ENCODE results near the gene ITPKC. TPM values are rescaled to one million over a fixed set of nuclear protein-coding genes. Genes with fewer than 3 reads are reported as not detected.

ITPKC gene
- total RNA-seq, 1 experiment from 2014 or later, result 4.1 TPM

DNA sequence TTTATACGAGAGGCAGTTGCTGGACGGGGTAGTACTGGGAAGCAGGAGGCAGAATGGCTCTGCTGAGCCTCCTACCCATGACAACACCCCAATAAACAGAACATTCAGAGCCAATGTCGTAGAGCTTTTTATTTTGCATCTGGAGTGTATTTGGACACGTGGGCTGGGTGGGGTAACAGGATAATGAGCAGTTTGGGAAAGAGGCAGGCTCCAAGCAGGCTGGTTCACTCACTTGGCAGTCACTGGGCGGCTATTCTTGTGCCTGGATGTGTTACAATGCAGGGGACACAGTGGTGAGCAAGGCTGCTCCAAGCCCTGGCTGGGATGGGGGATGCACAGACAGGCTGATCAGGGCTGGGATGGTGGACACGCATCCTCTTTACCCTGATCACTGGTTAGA is 23.8 kb downstream of the ITPKC start:
- no peak for DNase-seq (ENCODE audit: low read depth)

DNA sequence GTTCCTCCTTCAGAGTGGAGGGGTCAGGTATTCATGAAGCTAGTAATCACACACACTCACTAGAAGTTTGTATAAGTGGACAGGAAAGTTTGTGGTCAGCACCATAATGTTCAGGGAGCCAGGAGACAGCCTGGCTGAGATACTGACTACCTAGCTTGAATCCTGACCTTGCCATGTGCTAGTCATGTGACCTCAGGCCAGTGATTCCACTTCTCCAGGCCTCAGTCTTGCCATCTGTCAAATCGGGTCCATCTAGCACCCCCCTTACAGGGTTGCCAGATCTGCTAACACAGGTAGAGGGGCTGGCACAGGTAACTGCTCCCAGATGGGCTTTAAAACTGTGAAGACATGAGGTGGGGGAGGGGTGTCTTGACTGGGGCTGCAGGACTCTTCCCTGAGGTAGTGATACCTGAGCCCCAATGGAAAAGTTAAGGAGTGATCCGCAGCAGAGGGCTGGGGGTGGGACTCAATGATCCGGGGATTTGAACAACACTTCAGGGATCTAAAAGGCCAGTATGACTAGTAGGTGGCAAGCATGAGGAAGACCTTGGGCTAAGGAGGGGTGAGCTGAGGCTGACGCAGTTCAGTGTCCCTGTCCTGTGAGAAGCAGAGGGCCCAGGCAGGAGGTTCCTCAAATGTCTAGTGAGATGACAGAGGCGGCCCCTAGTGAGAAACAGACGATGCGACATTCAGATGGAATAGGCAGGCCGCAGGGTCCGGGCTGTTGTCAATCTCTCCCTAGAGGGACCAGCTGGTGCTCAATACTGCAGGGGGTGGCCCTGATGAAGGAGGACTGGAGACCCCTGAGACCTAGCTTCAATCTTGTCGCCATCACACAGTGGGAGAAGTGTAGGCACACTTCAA is 24.8 kb downstream of the ITPKC start:
- no peak for DNase-seq (ENCODE audit: low read depth)

DNA sequence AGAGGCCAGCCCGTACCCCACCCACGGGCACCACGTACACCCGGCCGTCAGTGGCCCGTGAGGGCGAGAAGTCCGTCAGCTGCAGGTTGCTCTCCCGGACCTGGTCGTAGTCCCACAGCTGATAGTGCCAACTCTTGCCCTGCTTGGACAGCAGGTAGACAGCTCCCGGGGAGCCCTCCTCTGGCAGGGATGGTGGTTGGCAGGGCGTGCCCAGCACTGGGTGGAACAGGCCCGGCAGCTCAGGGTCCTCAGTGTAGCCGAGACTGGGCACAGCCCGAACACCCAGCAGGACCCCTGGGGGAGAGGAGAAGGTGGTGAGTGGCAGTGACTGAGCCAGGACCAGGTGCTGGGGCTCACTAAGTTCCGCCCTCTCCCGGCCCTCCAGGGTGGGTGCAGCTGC is 25.6 kb downstream of the ITPKC start:
- no peak for DNase-seq (ENCODE audit: low read depth)

DNA sequence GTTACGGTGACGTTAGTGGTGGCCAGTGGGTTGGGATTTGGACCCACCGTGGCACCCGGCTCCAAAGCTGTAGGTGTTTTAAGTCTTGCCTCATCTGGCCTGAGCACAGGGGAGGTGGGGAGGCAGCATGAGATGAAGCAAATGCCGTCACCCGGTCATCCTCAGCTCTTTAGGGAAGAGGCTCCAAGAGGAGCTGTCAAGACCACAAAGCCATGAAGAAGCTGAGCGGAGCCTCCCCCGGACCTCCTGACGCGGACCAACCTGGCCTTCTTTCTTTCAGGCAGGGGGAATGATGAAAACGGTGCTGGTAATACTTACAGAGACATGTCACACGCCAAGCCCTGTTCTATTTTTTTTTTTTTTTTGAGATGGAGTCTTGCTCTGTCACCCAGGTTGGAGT is 26.0 kb downstream of the ITPKC start:
- no peak for DNase-seq (ENCODE audit: low read depth)

DNA sequence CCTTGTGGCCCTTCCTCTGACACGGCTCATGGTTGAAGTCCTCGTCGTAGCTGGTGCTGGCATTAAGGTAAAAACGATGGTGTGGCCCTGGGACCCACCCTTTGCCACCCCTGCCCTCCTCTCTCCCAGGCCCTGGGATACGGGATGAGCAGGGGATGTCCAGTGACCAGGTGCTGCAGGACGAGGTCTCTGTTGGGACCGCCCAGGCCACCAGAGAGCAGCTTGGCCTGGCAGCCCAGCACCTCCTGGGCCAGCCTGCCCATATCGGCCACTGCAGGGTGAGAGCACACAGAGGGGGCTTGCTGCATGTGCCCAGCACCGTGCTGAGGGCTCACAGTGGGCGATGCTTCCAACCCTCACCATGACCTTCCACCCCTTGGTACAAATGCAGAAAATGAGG is 27.0 kb downstream of the ITPKC start:
- DNase-seq (ENCODE audit: low read depth), result no peak

DNA sequence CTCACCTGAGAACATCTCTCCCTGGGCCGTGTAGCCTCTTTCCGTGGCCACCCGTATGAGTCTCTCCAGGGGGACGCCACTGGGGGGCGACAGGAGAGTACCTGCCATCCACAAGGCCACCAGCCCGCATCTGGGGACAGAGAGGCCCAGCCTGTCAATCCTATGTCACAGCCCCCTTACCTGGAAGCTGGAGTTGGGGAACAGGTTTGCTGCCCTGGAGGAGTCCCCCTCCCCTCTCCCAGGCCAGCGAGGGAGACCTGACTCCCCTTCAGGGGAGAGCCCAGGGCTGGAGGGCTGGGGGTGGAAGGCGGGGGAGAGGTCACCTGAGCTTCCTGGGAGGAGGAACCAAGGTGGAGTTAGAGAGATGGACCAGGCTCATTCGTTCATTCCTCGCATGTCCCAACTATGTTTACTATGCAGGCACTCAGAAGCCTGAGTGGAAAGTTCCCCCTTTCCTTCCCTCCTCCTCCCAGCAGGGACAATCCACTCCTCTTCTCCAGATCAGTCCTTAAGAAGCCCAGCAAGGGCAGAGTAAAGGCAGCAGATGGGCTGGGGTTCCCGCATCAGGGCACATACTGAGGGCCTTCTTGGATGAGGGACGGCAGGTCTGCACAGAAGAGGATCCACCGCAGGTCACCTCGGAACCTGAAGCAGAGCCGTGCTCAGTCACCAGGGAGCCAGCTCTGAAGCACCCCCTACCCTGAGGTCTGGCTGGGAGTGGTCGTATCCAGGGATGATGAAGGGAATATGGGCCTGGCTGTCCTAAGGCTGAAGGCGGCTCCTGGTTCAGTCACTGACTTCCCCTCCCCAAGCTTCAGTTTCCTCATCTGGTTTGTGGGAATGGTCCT is 27.9 kb downstream of the ITPKC start:
- no peak for DNase-seq (ENCODE audit: low read depth)

DNA sequence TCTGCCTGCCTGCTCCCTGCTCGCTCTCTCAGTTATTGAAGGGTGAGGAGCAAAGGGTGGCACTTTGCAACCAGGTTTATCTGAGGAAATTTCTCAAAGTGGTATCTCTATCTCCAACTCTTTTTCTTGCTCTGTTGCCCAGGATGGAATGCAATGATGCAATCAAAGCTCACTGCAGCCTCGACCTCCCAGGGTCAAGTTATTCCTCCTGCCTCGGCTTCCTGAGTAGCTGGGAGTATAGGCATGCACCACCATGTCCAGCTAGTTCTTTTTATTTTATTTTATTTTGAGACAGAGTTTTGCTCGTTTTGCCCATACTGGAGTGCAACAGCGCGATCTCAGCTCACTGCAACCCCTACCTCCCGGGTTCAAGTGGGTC is 28.5 kb downstream of the ITPKC start:
- DNase-seq (ENCODE audit: low read depth), result no peak

DNA sequence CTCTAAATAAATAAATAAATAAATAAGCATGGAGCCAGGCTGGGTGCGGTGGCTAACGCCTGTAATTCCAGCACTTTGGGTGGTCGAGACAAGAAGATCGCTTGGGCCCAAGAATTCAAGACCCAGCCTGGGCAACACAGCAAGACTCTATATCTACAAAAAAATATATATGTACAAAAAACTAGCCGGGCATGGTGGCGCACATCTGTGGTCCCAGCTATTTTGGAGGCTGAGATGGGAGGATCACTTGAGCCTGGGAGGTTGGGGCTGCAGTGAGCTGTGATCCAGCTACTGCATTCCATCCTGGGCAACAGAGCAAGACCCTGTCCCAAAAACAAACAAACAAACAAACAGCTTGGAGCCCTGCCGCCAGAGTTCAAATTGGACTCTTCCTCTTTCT is 30.6 kb downstream of the ITPKC start:
- DNase-seq (ENCODE audit: low read depth), result no peak

DNA sequence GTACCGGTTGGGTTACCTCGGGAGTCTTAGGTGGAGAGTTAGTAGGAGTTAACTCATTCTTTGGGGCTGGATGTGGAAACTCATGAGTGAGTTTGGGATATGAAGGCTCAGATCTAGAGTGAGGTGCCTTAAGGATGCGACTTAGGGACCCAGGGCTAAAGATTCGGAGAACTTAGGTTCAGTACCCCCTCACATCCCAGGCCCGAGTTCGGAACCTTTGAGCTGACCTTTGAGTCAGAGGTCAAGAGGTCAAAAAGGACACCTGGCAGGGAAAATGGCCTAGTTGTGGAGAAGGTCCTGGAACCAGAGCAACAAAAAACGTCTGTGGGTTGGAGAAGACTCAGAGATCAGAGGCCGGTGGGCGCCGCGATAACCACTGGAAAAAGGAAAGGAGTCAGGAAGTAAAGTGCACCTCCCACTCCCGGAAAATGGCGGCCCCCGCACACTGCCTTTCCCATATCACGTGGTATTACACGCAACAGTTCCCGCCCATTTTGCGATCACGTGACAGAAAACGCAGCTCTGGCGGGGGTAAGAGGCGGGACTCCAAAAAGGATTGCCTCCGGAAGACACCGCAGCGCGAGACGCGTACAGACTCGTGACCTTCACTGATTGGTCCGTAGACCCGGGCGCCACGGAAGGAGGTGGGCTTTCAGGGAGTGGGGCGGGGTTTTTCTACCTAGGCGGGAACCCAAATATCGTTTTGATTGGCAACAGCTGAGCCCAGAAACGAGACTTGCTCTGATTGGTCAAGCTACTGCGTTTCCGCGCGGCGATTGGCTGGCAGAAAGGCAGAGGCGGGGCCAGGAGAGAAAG is 33.4 kb downstream of the ITPKC start, which contains the start of gene ACTMAP:
Gene ACTMAP (minus strand): TSS at position 420 of the 816 bp plus-strand sequence. CDS start 674 bp downstream, outside the sequence.
- DNase-seq (ENCODE audit: low read depth), result peak; percentile 100

DNA sequence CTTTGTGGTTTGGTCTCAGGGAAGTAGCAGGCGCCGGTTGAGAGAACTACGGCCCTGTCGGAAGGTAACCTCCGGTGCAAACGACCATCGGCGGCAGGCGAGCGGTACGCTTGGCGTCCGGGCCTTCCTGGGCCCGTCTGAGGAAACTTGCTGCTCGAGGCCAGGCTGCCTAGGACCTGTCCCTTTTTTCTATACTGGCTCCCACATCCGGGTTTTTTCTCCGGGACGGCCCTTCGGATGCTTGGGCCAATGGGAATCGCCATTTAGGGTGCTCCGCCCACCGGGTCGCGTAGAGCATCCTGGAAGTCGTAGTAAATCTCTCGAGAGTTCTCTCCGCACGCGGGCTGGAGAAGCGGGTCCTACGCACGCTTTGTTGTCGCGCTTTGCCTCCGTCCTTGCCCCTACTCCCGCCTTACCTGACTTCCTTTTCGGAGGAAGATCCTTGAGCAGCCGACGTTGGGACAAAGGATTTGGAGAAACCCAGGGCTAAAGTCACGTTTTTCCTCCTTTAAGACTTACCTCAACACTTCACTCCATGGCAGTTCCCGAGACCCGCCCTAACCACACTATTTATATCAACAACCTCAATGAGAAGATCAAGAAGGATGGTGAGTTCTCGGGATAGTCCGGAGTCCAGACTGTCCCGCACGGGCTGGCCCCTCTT is 34.1 kb downstream of the ITPKC start, which contains the start of gene SNRPA:
Gene SNRPA (plus strand): TSS at position 330 of the 664 bp plus-strand sequence. CDS start 206 bp downstream, at position 536.
- DNase-seq (ENCODE audit: low read depth), result peak; percentile 98

DNA sequence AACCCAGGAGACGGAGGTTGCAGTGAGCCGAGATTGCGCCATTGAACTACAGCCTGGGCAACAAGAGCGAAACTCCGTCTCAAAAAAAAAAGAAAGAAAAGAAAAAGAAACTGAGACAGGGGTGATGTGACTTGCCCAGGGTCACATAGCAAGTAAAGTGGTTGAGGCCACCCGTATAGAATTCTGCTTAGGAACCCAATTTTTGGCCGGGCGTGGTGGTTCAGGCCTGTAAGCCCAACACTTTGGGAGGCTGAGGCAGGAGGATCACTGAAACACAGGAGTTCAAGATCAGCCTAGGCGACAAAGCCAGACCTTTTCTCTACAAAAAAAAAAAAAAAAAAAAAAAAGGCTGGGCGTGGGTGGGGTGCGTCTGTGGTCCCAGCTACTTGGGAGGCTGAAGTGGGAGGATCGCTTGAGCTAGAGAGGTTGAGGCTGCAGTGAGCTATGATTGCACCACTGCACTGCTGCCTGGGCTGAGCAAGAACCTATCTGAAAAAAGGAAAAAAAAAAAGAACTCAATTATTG is 35.4 kb downstream of the ITPKC start:
- DNase-seq (ENCODE audit: low read depth), result no peak

DNA sequence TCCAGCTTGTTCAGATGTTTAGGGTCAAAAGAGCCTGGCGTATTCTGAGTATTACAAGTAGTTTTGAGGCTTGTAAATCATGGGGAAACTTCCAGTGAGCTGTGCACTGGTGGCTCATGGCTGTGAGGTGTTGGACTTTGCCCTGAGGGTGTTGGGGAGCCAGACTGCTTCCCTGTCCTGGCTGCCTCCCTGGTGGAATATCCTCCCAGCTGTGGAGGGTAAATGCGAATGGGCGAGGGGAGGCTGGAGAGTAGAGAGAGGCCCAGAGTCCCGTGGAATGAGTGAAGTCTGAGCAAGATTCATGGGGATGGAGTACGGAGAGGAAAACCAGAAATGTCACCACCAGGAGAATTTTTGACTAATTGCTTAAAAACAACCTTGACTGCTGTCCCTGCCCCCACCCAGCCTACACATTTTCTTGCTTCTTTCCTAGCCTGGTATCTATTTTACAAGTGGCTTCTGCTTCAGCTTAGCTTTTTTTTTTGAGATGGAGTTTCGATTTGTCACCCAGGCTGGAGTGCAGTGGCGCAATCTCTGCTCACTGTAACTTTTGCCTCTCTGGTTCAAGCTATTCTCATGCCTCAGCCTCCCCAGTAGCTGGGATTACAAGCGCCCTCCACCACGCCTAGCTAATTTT is 37.8 kb downstream of the ITPKC start:
- peak; percentile 63 for DNase-seq (ENCODE audit: low read depth)

DNA sequence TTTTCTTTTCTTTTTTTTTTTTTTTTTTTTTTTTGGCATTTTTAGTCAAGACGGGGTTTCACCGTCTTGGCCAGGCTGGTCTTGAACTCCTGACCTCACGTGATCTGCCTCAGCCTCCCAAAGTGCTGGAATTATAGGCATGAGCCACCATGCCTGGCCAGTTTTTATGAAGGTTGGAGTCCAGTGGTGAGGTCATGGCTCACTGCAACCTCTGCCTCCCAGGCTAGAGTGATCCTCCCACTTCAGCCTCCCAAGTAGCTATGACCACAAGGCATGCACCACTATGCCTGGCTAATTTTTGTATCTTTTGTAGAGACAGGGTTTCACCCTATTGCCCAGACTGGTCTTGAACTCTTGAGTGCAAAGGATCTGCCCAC is 38.3 kb downstream of the ITPKC start:
- no peak for DNase-seq (ENCODE audit: low read depth)

DNA sequence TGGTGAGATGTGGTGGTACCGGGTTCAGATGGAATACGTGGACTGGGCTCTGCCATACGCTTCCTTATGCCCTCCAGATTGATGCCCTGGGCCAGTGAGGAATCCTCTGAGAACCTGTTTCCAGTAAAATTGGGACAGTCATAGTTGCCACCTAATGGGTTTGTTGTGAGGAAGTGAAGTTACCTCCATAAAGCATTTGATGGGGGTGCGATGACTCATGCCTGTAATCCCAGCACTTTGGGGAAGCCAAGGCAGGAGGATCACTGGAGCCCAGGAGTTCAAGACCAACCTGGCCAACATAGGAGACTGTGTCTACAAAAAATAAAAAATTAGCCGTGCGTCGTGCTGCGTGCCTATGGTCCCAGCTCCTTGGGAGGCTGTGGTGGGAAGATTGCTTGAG is 38.9 kb downstream of the ITPKC start:
- DNase-seq (ENCODE audit: low read depth), result no peak

DNA sequence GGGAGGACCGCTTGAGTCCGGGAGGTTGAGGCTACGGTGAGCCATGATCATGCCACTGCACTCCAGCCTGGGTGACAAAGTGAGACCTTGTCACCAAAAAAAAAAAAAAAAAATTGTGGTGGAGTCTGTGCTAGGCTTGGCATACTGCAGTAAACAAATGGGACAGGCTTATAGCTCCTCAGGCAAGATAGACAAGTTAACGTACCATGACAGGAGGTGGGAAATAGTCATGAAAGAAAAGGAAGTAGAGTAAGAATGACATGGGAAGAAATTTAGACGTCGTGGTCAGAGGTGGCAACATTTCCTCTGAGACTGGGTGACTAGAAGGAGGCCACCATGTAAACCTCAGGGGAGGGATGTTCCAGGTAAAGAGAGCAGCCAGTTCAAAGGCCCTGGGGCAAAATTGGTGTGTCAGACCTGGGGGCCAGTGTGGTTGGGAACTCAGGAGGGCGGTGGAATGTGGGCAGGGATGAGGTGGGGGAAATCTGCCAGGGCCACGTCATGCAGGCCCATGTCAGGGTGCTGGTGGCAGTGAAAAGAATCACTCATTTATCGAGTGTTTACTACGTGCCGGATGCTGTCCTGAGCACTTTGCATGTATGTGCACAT is 39.7 kb downstream of the ITPKC start:
- DNase-seq (ENCODE audit: low read depth), result peak; percentile 44

DNA sequence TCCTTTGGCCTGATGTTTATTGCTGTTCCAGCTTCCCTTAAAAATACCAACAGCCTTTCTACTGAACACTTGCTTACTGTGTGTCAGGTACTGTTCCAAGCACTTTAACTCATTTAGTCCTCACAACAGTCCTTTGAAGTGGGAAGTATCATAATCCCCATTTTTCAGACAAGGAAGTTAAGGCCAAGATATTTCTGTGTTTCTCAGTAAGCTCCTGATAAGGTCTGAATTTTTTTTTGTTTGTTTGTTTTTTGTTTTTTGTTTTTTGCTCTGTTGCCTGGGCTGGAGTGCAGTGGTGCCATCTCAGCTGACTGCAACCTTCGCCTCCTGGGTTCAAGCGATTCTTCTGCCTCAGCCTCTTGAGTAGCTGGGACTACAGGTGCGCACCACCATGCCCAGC is 41.6 kb downstream of the ITPKC start:
- DNase-seq (ENCODE audit: low read depth), result no peak

DNA sequence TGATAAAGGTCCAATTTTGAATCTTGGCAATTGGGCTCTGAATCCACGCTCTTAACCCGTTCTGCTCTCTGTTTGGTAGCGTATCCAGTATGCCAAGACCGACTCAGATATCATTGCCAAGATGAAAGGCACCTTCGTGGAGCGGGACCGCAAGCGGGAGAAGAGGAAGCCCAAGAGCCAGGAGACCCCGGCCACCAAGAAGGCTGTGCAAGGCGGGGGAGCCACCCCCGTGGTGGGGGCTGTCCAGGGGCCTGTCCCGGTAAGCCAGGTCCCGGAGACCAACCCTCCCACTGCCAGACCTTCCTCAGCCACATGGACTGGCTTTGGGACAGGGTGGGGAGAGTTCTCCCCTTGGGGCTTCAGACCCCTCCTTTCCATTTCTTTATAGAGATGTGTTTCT is 42.4 kb downstream of the ITPKC start:
- DNase-seq (ENCODE audit: low read depth), result no peak

DNA sequence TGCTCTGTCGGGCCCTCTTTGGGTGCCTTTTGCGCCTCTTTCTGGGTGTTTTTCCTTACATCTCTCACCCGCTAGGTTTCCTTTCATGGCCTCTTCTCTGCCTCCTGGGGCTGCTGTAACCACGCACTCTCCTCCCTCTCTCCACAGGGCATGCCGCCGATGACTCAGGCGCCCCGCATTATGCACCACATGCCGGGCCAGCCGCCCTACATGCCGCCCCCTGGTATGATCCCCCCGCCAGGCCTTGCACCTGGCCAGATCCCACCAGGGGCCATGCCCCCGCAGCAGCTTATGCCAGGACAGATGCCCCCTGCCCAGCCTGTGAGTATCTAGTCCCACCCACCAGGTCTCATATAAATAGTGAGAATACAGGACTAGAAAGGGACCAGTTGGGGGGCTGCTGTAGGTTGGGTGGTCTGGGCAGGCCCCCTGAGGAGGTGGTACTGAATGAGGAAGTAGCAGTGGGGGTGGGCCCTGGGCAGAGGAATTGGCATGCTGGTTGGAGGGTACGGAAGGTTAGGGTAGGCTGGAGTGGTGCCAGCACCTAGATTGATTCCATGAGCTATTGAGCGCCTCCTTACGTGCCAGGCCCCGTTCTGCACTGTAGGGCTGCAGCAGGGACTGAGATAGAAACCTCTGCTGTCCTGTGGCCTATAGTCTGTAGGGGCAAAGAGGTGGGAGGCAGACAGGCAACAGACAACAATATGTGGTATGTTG is 46.0 kb downstream of the ITPKC start:
- DNase-seq (ENCODE audit: low read depth), result no peak

DNA sequence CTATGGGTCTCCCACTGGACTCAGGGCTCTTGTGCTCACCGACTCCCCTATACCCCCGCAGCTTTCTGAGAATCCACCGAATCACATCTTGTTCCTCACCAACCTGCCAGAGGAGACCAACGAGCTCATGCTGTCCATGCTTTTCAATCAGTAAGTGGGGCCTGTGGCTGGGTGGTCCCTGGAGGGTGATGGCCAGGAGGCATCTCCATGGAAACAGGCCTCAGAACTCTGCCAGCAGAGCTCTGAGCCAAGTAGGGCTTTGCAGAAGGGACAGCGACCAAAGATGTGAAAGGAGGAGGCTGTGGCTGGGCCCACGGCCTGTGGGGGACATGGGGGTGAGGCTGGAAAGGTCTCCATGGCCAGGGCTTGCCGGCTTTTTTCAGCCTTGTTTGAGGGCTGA is 46.6 kb downstream of the ITPKC start:
- no peak for DNase-seq (ENCODE audit: low read depth)

DNA sequence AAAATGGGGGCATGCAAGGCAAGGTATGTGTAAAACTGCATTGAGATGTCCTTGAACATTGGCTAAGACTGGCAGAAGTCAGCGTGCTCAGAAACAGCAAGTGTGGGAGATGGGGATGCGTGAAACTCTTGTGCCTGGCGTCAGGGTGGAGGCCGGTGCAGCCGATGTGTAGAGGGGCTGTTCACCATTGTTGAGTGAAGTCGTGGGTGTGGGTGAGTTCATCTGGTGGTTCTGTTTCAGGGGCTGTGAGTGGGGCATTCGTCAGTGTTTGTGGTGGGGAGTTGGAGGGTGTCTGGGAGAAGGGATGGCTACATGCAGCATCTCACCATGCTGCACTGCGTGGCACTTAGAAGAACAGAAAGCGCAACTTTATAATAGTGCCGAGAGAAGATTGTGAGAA is 47.1 kb downstream of the ITPKC start:
- DNase-seq (ENCODE audit: low read depth), result no peak

All from RPMI7951 (cell line).